Hematopoietic multipotent progenitor cell treated with erythropoietin and hydrocortisone succinate and interleukin-3 and kit ligand, for 17 days (in vitro differentiated cells): ENCODE results near the gene KRT71.
"Not testable (repeated sequence)": the region's sequence is repeated elsewhere in the genome, so short reads cannot be mapped to it uniquely, and the experiment has no call there.

Source experiments
- DNase-seq: peaks from one replicate; pipeline ENCODE4 v3.0.0-alpha.2; 2015; ENCODE audit warnings: low spot score

Gene KRT71

DNA sequence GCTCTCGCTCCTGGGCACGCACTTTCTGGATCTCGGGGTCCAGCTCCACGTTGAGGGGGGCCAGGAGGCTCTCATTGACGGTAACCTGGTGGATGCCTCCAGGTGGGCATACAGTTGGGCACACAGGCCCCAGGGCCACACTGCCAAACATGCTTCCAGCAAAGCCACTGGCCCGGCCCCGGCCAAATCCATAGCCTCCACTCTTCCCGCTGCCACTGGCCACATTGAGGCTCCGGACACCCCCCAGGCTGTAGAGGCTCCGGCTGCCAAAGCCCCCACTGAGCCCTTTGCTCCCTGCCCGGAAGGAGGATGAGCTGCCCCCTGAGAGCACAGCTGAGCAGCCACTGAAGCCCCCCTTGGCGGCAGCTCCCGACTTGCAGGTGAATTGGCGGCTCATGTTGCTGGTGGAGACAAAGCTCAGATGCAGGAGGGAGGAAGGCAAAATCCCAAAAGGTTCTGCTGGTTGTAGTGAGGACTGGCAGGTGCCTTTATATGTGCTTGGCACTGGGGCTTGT, at the start of gene KRT71:
KRT71 (minus strand) TSS at position 465 of the 515 bp plus-strand sequence; CDS start at position 397, 68 bp downstream.
- no peak for DNase-seq

DNA sequence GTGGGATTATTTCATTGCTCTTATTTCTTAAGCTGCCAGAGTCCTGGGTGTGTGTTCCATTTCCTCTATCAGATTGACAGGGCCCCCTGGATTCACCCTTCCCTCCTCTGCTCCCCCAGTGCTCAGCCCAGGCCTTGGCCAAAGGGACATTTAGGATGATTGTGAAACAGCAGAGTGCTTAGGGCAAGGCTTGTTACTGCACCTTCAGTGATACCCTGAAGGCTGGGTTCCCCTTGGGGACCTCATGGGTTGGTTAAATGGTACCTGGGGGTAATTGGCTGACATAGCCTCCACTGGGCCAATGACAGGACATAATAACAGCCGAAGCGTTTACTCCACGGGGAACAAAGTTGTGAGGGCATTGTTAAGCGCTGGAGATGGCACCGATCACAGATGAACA, 49.6 kb upstream of the KRT71 start:
- DNase-seq: no peak

DNA sequence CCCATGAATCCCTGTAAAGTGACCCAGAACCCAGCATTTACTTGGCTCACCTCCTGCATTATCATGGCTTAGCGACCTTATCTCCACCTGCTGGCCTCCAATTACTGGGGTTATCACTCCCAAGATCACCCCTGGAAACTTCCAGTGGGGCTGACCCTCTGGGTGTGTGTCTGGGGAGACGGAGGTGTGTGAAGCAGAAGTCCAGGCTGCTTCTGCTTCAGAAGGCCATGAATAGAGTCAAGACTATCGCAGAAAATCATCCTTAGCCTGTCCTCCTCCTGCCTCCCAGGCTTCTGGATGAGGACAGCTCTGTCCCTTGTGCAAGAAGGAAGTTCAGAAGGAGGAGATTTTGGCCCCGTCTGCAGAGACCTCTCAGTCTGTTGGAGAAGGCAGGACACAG, 48.7 kb upstream of the KRT71 start:
- DNase-seq: no peak

DNA sequence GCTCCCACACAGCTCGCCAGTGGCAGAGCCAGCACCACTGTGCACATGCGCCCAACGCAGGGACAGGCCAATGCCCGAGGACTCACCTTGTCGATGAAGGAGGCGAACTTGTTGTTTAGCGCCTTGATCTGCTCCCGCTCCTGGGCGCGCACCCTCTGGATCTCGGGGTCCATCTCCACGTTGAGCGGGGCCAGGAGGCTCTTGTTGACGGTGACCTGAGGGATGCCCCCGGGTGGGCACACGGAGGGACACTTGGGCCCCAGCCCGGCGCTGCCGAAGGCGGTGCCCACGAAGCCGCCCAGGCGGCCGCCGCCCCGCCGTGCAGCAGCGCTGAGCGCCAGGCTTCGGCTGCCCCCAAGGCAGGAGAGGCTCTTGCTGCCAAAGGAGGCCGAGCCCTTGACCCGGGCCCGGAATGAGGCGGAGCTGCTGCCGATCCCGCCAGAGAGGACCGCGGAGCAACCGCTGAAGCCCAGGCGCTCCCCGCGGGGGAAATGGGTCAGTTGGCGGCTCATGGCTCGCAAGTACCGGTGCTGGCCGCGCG, 48.1 kb upstream of the KRT71 start, which contains the start of gene KRT72:
KRT72 (minus strand) TSS at position 523 of the 541 bp plus-strand sequence; CDS start at position 512, 11 bp downstream.
- DNase-seq: no peak

- DNase-seq: no peak
These were observed 47.5 kb upstream of the KRT71 start for GRCh38 chr12:52600475-52600874.

GRCh38 chr12:52600071-52600470, 47.1 kb upstream of the KRT71 start:
- DNase-seq: no peak

DNA sequence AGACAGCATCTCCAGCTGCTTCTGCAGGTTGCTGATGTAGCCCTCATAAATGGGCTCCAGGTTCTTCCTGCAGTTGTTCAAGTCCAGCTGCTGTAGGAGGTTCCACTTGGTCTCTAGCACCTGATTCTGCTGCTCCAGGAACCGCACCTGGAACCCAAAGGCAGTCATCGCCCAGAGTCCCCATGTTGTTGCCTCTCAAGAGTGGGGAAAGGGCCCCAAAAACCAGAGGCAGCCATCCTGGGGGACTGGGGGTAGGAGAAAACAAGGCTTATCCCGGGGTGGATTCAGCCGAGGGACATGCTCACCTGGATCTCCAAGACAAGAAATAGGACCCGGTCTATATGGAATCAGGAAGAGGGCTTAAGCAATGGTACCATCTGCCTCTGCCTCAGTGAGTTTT, 46.0 kb upstream of the KRT71 start:
- no peak for DNase-seq

DNA sequence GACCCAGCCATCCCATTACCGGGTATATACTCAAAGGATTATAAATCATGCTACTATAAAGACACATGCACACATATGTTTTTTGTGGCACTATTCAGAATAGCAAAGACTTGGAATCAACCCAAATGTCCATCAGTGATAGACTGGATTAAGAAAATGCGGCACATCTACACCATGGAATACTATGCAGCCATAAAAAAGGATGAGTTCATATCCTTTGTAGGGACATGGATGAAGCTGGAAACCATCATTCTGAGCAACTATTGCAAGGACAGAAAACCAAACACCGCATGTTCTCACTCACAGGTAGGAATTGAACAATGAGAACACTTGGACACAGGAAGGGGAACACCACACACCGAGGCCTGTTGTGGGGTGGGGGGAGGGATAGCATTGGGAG, 41.3 kb upstream of the KRT71 start:
- not testable (repeated sequence) for DNase-seq

DNA sequence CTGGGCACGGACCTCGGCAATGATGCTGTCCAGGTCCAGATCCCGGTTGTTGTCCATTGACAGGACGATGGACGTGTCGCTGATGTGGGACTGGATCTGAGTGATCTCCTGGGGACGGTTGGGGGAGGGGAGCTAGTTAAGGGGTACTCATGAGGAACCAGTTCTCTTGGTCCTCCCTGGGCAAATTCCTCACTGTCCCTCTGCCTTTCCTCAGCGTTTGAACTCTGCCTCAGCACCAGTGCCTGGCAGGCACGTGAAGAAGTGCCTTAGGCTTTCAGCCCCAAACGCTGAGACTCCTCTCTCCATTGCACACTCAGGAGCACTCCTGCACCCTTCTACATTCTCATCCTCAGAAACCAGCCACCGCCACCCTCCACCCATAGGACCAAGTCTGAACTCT, 38.6 kb upstream of the KRT71 start:
- no peak for DNase-seq

- DNase-seq: no peak
These were observed 37.1 kb upstream of the KRT71 start for GRCh38 chr12:52590021-52590420.

DNA sequence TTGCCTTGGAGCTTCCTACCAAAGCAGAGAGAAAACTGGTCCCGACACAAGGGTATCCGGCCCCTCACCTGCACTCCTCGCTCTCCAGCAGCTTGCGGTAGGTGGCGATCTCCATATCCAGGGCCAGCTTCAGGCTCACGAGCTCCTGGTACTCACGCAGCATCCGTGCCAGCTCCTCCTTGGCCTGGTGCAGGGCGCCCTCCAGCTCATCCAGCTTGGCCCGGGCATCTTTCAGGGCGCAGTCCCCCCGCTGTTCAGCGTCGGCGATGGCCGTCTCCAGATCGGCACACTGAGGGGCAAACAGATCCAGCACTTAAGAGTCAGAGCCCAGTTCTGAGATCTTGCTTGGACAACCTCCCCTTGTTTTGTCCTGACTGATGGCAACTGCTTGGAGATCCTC, 34.6 kb upstream of the KRT71 start:
- no peak for DNase-seq

GRCh38 chr12:52585946-52586345, 33.0 kb upstream of the KRT71 start:
- no peak for DNase-seq

- no peak for DNase-seq
These were observed 32.1 kb upstream of the KRT71 start for GRCh38 chr12:52585066-52585465.

DNA sequence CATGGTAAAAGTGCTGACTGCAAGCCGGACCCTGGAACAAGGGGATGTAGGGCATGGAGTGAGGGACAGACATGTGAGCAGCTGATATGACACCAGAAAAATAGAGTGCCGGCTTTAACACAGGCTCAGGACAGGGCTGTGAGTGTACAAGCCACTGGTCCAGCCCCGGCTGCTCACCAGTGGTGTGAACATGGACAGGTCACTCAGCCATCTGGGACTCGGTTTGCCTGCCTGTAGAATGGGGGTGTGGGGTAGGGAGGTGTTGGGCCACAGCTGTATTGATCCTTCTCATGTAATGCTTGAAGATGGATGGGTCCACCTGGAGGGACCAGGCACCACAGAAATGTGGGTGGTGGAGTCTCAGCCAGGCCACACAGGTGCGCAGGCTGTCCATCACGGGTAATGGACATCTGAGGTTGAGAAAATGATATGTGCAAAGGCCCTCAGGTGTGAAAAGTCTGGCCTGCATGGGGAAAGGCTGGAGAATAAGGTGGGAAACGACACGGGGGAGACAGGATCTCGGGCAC, 31.3 kb upstream of the KRT71 start:
- DNase-seq: no peak

- DNase-seq: peak; percentile 77
These were observed 30.1 kb upstream of the KRT71 start for GRCh38 chr12:52582971-52583456.

DNA sequence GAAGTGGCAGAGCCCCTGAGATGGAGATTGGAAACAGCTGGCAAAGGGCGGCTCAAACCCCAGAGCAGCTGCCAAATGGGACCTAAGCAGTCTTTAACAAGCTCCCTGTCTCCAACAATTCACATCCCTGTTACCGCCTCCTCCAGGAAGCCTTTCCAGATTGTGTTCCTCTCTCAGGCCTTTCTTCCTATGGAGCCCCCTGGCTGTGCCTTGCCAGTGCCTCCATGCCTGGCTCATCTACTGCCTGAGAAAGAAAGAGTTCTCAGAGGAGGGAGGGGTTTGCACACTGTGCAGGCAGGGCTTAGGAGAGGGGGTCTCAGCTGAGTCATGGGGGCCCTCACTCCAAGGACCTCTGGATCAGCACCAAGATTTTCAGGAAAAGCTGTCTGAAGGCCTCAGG, 29.5 kb upstream of the KRT71 start:
- no peak for DNase-seq

- DNase-seq: no peak
These were observed 28.5 kb upstream of the KRT71 start for GRCh38 chr12:52581481-52581880.

GRCh38 chr12:52581066-52581465, 28.1 kb upstream of the KRT71 start:
- no peak for DNase-seq

- DNase-seq: no peak
These were observed 27.6 kb upstream of the KRT71 start for GRCh38 chr12:52580496-52580895.

DNA sequence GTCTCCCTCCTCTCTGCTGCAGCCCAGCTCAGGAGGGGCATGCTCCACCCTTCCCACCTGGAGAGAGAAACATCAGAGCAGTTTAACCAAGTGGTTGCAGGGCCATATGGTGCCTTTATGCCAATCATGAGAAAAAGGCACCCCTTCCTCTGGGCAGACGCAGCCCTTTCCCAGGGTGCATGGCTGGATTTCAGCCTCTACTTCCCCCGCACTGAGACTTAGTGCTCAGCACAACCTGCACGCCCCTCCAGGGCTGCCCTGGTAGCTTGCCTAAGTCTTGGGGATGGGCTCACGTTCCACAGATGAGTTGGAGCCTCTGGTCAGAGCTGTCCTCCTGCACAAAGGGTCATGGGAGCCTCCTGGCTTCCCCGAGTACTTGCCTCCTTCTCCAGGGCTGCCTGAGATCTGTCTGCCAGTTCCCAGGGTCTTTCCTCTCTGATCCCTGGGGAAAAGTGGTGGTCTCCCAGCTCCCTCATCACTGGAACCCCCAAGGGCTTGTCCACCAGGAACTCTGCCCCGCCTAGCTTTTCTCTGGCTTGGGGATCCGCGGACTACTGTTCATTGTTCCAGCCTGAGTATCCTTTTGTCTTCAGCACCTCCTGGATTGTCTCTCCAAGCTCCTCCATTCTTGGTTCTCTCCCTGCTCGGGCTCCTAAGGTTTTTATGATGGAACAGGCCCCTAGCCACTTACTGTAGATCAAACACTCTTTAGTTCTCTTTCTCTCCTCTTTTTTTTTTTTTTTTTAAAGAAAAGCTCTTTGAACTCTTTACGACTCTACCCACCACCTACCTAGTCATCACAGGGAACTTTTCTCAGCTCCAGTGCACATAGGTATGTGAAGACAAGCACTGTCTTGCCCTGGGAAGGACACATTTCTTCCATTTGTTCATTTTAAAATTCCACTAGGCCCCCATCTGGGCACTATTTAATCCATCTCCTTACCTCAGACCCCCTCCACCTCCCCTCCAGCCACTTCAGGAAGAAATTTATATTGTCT, 26.8 kb upstream of the KRT71 start:
- no peak for DNase-seq

DNA sequence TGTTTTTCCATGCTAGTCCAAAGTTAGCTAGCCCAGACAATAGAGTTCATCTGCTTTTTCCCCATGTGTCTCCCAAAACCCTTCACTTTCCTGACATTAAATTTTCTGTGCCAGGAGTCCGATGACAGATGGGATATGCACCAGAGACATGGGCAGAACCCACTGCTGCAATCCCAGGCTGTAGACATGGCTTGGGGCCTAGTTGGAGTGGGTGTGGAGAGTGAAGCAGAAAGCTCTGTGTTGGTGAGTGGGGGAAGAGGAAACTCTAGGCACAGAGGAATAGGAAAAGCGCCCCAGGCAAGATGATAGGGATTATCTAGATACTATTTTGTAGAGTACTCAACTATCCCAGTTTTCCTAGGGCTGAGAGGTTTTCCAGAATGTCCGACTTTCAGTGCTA, 25.5 kb upstream of the KRT71 start:
- no peak for DNase-seq

GRCh38 chr12:52577316-52577715, 24.4 kb upstream of the KRT71 start:
- DNase-seq: no peak

DNA sequence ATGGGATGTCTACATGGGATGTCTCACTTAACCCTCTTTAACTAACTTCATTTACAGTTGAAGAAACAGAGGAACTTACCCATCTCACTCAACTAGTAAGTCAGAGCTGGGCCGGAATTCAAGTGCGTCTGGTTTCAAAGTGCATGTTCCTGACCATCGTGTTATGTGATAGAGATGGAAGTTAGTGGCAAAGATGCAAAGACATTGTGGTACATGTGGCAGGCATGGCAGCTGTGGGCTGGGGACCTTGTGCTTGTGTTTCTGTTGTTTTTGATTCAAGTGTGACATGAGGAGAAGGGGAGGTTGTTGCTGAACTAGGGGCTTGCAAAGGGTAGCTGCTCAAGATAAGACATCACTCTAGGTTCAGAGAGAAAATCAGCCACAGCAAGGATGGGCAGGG, 23.0 kb upstream of the KRT71 start:
- DNase-seq: no peak
